Mucosa of descending colon (tissue), 3 donors: Measurements from ENCODE around the gene ZNF460. TPM values are rescaled to one million over a fixed set of nuclear protein-coding genes. Genes with fewer than 3 reads are reported as not detected.

Experiments
- ATAC-seq: fragments of 200-7000 bp; cut with Tn5 transposase; one replicate; pipeline ENCODE4 v1.9.1; 2020; ENCODE audit warnings: mild to moderate bottlenecking, moderate library complexity
- DNase-seq, 3 donors: peaks; one replicate each; pipeline ENCODE4 v3.0.0-alpha.2; 2020
- H3K36me3 ChIP-seq: fragments of 200-600 bp; one replicate; pipeline ENCODE4 v1.8.0; 2021; ENCODE audit warnings: low read depth, mild to moderate bottlenecking
- H3K4me1 ChIP-seq: fragments of 200-600 bp; one replicate; pipeline ENCODE4 v1.8.0; 2021; ENCODE audit warnings: low read depth, mild to moderate bottlenecking
- H3K4me3 ChIP-seq: fragments of 200-600 bp; one replicate; pipeline ENCODE4 v1.8.0; 2021; ENCODE audit warnings: mild to moderate bottlenecking
- H3K9me3 ChIP-seq: fragments of 200-600 bp; one replicate; pipeline ENCODE4 v1.8.0; 2021; ENCODE audit warnings: mild to moderate bottlenecking
- CTCF ChIP-seq: fragments of 200-600 bp; IDR thresholded peaks from one replicate; pipeline ENCODE4 v1.8.0; 2022; ENCODE audit warnings: antibody characterized with exemption, mild to moderate bottlenecking
- intact Hi-C, 2 donors: fragments of 100-400 bp; cut with DNase I in 1 of 2; cut with micrococcal nuclease in 1 of 2; formaldehyde crosslinking; loops; one replicate each; pipeline versions ENCODE4 v1.11.0 to v1.11.1; 2022; cut with DNase I, micrococcal nuclease
- total RNA-seq, 3 donors: library from RNA; stranded (reverse); fragmentation: NEBNext Ultra II Directional in 2 of 3; extraction: Animal tissue kit (Norgen Biotek cat#: 25700) in 2 of 3; gene quantifications; one replicate each; pipeline versions ENCODE4 v1.2.1 to v1.2.4, GENCODE V29; 2021 to 2023
- donor health status: DM: no; HTN: no; CAD: no; lungs with moderate emphysema.
- donor health status: DM: no; HTN: no; CAD: no.
- donor health status: DM: no; HTN: yes; CAD: no.

ZNF460 gene
- total RNA-seq, 3 donors from 2014 or later, result 25.7 to 55.8 (median 42.2) TPM

DNA sequence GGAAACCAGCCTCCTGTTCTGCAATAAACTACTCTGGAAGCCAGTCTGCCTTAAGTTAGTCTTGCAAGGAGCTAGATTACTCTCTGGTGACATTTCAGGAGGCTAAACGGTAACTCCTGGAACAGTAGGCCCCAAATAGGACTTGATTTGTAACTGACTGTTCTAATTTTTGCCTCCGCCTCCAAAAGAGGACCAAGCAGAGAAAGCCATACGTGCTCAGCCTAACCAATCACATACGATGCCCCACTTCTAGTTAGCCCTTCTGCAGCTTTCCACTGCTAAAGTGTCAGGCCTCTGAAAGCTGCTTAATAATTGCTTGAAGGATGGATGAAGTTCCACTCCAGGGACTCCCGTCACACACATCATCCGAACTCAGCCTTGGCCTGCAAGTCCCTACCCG lies 39.1 kb upstream of the ZNF460 start:
- H3K4me3 ChIP-seq, result peak overlapping the region; percentile 87
- DNase-seq, result no peak
- no peaks in the 10 kb centered on the region for H3K9me3 ChIP-seq
- TF ChIP-seq CTCF, result no peak
- ATAC-seq, result no peak
- H3K4me1 ChIP-seq, result peaks cover 10% of the 10 kb centered on the region
- no peaks in the 10 kb centered on the region for H3K36me3 ChIP-seq
- intact Hi-C loops, result no loop called here

DNA sequence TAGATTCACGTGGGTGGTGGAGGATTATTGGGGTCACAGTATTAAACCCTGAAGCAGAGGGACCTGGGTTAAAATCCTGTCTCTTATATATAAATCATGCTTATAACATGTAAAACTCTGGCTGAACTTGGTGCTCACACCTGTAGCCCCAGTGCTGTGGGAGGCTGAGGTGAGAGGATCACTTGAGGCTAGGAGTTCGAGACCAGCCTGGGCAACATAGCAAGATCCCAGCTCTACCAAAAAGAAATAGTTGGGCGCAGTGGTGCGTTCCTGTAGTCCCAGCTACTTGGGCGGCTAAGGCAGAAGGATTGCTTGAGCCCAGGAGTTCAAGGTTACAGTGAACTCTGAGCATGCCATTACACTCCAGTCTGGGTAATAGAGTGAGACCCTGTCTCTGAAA lies 37.5 kb upstream of the ZNF460 start:
- Histone ChIP-seq H3K36me3 (no peaks in the 10 kb centered on the region), H3K9me3 (no peaks in the 10 kb centered on the region), H3K4me1 (peaks cover 10% of the 10 kb centered on the region), H3K4me3 (no peak overlapping the region)
- intact Hi-C loops, result no loop called here
- DNase-seq (no peak), ATAC-seq (no peak)
- no peak for TF ChIP-seq CTCF

- intact Hi-C loops, result no loop called here
- no peak for DNase-seq
- no peaks in the 10 kb centered on the region for H3K9me3 ChIP-seq
- H3K4me1 ChIP-seq, result peaks cover 10% of the 10 kb centered on the region
- ATAC-seq, result no peak
- no peaks in the 10 kb centered on the region for H3K36me3 ChIP-seq
- no peak overlapping the region for H3K4me3 ChIP-seq
- TF ChIP-seq CTCF, result no peak
These were observed 35.8 kb upstream of the ZNF460 start for GRCh38 chr19:57244513-57244912.

GRCh38 chr19:57245066-57245465 lies 35.2 kb upstream of the ZNF460 start:
- Histone ChIP-seq H3K36me3 (peaks cover 2% of the 10 kb centered on the region), H3K9me3 (no peaks in the 10 kb centered on the region), H3K4me3 (no peak overlapping the region), H3K4me1 (peaks cover 10% of the 10 kb centered on the region)
- TF ChIP-seq CTCF, result no peak
- ATAC-seq (no peak), DNase-seq (no peak)
- intact Hi-C loops, result no loop called here

DNA sequence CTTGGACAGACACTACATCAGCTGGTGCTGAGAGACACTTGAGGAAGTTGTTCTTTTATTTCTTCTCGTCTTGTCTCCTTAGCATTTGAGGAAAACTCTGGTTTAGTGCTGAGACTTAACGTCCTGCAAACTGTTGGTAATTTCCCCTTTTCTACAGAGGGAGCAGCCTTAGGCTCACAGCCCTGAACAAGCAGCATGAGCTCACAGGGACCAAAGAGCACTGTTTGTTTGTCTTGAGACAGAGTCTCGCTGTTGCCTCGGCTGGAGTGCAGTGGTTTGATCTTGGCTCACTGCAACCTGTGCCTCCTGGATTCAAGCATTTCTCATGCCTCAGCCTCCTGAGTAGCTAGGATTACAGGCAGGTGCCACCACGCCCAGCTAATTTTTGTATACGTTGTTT lies 34.3 kb upstream of the ZNF460 start:
- ATAC-seq (no peak), DNase-seq (no peak)

More for the DNA sequence above, 34.3 kb upstream of the ZNF460 start:
- H3K36me3 ChIP-seq, result peaks cover 6% of the 10 kb centered on the region
- H3K9me3 ChIP-seq, result no peaks in the 10 kb centered on the region
- intact Hi-C loops, result no loop called here
- no peak overlapping the region for H3K4me3 ChIP-seq
- H3K4me1 ChIP-seq, result peaks cover 10% of the 10 kb centered on the region
- TF ChIP-seq CTCF, result no peak
